T follicular helper cell (primary cell): ENCODE data around the gene TAP1.
"Not testable (repeated sequence)": the region's sequence is repeated elsewhere in the genome, so short reads cannot be mapped to it uniquely, and the experiment has no call there.

Experiments
- DNase-seq: peaks from one replicate; pipeline ENCODE4 v3.0.0-alpha.2; 2020; ENCODE audit warnings: low read depth
- total RNA-seq, 2 experiments: gene quantifications; one replicate each; lab custom pipeline; 2026; lab: John Stamatoyannopoulos, UW

The TAP1 gene, protein sequence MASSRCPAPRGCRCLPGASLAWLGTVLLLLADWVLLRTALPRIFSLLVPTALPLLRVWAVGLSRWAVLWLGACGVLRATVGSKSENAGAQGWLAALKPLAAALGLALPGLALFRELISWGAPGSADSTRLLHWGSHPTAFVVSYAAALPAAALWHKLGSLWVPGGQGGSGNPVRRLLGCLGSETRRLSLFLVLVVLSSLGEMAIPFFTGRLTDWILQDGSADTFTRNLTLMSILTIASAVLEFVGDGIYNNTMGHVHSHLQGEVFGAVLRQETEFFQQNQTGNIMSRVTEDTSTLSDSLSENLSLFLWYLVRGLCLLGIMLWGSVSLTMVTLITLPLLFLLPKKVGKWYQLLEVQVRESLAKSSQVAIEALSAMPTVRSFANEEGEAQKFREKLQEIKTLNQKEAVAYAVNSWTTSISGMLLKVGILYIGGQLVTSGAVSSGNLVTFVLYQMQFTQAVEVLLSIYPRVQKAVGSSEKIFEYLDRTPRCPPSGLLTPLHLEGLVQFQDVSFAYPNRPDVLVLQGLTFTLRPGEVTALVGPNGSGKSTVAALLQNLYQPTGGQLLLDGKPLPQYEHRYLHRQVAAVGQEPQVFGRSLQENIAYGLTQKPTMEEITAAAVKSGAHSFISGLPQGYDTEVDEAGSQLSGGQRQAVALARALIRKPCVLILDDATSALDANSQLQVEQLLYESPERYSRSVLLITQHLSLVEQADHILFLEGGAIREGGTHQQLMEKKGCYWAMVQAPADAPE
- 249 to 1,178 reads per million in 2 experiments for total RNA-seq

DNA sequence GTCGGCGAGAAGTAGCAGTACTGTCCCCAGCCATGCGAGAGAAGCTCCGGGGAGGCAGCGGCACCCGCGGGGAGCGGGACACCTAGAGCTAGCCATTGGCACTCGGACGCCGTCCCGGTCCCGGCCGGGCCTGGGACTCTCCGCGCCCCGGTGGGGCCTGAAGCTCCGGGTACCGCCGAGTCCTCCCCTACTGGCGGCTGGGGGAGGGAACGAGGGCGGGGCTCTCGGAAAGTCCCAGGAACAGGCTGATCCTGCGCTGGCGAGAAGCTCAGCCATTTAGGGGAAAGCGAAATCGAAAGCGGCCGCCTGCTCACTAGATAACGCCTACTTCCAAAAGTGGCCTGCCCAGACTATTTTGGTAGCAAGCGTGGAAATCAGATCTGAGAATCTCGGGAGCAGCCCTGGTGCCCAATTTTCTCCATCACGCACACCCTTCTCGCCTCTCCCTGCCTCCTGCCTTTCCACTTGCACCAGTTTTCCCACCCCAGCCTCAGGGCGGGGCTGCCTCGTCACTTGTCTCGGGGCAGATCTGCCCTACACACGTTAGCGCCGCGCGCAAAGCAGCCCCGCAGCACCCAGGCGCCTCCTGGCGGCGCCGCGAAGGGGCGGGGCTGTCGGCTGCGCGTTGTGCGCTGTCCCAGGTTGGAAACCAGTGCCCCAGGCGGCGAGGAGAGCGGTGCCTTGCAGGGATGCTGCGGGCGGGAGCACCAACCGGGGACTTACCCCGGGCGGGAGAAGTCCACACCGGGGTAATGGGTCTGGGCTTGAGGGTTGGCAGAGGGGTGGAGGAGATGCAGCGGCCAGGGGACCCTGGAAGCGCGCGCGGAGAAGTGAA is at the start of gene TAP1, which contains the start of gene PSMB9:
TAP1 (minus strand) TSS at position 164 of the 835 bp plus-strand sequence; CDS start at position 96, 68 bp downstream.
PSMB9 (plus strand) TSS at position 652 of the 835 bp plus-strand sequence; CDS start at position 690, 38 bp downstream.
- DNase-seq, result peak; percentile 92

DNA sequence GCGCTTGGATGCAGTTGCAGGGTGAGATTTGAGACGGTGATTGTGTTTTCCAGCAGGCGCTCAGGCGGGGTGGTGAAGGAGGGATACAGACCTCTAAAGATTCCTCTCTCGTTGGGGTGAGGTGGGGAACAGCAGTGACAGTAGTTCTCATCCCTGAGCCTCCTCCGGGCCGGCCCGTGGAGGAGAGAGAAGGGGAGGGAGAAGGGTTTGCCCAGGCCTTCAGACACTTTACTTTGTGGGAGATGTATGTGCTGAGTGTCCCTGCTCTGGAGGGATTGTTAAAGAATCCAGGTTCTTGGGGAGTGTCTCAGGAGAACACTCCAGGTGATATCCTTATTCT is 41.5 kb upstream of the TAP1 start:
- no peak for DNase-seq

DNA sequence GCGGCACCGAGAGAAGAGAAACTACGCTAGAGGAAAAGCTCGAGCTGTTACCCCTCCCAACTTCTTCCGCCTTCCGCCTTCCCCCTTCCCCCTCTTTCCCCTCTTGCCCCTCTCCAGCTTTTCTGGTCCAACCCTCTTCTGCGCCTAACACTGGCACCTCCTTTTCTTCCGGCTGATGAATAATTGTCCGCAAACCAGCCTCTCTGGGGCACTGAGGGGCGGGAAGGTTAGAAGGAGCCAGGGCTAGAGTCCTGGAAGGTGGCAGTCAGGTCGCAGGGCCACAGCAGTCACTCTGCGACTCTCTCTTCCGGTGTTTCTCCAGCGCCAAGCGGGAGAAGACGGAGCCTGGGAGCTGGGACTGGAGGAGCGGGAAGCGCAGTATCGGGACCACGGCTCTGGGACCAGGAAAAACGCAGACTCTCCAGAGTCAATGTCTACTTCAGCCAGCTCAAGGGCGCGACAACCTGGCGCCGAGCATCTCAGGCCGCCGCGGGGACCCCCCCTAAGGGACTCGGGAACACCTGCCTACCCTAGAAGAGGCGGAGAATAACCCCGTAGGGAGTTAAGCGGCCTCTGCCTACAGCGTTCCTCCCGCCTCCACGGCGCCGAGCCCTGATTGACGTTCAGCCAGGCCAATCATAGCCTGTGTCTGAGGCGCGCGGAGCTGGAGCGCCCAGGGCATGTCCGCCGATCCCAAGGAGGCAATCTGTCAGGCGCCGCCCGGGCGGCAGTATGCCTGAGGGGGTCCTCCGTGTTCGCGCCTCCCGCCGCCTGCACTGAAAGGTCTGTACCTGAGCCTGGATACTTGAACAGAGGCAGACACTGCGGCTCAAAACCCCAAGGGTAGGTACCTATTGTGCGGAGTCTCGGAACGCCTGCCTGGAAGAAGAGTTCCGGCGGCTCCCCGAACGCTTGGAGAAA is 40.8 kb upstream of the TAP1 start:
- peak; percentile 93 for DNase-seq

DNA sequence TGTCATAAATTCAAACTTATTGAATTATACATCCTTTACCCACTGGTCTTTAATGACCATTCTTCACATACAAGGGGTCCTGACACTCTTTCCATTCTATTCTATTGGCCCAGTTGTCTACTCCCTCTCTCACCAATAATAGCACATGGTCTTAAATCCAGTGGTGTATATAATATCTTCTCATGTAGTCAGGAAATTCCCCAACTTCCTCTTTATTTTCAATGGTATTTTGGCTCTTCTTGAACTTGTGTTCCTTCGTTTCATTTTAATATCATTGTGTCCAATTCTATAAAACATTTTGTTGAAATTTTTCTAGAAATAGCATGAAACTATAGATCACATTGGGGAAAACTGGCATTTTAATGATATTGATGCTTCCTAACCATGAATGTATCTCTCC is 37.3 kb upstream of the TAP1 start:
- DNase-seq, result no peak

DNA sequence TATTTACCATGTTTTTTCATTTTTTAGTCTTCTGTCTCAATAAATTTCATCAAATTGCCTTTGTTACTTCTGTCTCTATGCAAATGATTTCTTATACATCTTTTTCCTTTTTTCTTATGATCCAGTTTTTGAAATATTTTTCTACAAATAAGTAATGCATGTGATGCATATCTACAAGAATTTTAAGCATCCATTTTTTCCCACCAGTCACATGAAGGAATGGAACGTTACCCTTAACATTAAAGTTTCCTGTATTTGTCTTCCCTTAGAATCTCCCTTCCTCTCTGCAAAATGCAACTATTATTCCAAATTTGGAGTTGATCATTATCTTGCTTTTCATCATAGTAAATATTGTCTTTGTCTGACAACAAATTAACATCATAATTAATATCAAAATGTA is 36.0 kb upstream of the TAP1 start:
- DNase-seq, result no peak

DNA sequence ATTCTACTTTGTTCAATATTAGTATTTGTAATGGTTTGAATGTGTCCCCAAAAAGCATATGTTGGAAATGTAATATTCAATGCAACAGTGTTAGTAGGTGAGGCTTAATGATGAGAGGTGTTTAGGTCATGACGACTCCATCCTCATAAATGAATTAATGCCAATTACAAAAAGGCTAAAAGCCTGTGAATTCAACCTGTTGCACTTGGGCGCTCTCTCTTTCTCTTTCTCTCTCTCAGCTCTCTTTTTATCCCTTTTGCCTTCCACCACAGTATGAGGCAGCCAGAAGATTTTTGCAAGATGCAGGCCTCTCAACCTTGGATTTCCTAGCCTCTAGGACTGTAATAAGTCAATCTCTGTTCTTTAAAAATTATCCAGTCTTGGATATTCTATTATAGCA is 35.1 kb upstream of the TAP1 start:
- DNase-seq, result no peak

DNA sequence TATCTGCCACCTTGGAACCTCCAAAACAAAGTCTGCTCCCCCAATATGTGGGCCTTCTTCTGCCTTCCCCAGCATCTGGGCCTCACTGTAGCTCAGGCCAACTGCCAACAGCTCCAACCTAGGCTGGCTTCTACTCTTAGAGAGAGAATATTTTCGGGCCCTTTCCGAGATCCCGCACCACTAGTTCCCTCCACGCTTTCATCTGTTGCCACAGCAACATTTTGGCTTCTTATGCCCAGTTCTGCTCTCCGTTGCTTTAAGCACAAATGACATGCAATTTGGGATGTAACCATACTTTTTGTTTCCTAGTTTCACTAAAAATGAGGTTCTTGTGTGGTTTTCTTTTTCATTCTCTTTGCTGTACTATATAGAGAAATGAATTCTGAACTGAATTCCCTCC is 34.1 kb upstream of the TAP1 start:
- no peak for DNase-seq

DNA sequence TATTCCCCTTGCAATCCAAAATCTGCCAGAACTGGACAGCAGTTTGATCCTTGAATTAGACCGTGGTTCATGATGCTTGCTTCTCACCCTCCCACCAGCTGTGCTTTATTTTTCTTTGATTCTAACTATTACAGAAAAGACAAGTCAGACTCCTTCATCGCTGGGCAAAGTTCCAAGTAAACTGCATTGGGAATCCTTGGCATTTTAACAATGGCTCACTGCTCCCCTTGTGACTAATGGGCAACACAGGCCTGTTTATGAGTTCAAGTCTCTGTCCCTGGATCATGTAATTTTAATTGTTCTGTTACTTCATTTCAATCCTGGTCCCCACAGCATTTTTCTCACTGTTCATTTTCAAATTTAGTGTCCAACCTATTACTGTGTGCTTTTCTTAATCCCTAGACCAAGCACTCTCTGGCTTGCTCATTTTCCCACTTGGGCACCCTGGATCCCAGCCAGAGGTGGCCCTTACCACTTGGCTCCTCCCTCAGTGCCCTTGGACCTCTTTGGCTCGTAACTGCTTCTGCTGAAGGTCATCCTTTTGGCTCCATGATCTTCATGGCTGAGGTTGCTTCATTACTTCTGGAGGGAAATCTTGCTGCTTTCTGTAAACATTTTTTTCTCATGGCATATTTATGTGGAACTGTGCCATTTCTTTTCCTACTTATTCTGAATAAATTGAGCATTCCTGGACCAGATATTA is 33.3 kb upstream of the TAP1 start:
- no peak for DNase-seq

DNA sequence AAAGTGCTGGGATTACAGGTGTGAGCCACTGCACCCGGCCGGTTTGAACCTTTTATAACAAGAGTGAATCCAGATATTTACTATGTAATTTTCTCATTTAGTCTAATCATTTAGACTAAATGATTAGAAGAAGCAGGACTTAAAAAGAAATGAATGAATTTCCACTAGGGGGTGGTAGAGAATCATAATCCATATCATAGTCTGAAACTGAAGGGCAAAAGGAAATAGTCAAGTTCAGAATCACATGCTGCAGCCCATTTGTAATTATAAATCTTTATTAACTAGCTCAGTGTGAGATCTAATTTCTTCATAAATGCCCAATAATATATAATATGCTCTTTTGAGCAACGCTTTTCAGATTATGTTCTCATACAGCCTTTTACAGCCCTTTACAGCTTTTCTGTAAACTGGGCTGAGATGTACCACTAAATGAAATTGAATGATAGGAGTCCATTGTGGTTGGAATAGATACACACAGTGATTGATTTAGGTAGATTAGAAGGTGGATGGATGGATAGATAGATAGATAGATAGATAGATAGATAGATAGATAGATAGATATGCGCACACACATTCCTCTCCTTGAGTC is 32.3 kb upstream of the TAP1 start:
- DNase-seq, result no peak

DNA sequence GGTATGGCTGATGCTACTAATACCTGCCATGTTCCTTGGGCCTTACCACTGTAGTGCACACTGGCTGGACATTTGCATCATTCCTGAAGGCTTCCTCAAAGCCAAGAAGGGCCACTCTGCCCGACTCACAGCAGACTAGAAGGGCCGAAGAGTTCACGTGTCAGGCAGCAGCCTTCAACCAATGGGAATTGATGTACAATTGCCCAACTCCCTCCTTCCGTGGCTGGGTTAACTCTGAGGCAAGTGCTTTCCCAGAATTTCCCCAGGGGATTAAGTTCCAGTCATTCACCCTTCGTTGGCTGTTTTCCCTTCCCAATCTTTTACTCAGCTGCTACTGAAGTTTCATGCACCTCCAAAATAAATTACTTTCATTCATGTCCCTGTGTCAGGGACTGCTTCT is 30.3 kb upstream of the TAP1 start:
- no peak for DNase-seq

DNA sequence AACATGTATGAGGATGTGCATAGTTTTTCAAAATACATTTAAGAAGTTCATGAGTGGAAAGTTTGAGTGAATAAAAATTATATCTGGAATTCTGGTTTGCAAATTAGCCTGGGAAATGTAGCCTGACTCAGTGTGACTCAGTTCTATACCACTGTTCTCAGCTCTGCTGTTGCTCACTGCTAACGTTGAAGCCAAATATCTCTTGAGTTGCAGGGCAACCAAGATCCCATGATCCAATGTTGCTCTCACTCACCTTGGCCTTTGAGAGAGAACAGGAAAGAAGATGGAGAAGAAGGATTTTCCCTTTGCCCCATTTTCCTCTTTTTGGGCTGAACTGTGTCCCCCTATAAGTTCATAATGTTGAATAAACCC is 29.4 kb upstream of the TAP1 start:
- no peak for DNase-seq

DNA sequence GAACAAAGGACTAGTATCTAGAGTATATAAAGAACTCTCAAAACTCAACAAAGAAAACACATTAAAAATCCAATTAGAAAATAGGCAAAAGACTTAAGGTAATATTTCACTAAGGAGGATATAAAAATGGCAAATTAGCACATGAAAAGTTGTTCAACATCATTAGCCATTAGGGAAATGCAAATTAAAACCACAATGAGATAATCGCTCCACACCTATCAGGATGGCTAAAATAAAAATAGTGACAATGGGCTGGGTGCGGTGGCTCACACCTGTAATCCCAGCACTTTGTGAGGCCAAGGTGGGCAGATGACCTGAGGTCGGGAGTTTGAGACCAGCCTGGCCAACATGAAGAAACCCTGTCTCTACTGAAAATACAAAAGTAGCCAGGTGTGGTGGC is 27.5 kb upstream of the TAP1 start:
- not testable (repeated sequence) for DNase-seq

DNA sequence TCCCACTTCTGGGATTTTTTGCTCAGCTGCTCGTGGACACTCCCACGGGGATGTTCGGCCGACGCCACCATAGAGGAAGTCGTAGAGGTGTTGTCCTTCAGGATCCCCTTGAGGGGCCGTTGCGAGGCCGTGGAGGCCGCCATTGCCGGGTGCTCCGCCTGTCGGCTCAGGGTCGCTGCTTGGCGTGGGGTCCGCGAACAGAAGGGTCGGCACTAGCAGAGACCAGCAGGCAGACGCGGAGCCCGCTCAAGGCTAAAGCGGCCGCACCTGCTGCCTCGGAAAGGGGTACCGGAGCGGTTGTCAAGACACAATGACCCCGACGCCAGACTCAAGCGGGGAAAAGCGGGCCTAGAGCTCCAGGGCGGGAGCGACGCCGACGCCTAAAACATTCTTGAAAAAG is 26.2 kb upstream of the TAP1 start:
- DNase-seq, result no peak

DNA sequence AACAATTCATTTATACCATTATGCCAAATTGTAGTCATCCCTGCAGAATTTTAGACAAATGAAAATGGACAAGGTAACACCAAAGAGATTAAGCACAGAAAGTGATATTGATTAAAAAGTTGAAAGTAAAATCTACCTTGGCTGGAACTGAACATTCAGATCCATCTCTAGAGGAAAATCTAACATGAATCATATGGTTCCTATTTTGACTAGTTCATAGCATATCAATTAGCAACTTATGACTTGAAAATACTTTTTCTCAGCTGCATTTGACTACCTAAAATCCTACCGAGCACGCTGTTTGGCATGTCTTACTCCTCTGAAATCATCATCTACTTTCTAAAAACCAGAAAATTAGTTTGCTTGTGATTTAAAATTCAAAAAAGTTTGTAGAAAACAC is 23.1 kb upstream of the TAP1 start:
- DNase-seq, result no peak

DNA sequence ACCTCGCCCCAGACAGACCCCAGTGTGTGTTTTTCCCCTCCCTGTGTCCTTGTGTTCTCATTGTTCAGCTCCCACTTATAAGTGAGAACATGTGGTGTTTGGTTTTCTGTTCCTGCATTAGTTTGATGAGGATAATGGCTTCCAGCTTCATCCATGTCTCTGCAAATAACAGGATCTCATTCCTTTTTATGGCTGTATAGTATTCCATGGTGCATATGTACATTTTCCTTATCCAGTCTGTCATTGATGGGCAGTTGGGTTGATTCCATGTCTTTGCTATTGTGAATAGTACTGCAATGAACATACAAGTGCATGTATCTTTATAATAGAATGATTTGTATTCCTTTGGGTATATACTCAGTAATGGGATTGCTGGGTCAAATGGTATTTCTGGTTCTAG is 20.4 kb upstream of the TAP1 start:
- DNase-seq, result not testable (repeated sequence)

DNA sequence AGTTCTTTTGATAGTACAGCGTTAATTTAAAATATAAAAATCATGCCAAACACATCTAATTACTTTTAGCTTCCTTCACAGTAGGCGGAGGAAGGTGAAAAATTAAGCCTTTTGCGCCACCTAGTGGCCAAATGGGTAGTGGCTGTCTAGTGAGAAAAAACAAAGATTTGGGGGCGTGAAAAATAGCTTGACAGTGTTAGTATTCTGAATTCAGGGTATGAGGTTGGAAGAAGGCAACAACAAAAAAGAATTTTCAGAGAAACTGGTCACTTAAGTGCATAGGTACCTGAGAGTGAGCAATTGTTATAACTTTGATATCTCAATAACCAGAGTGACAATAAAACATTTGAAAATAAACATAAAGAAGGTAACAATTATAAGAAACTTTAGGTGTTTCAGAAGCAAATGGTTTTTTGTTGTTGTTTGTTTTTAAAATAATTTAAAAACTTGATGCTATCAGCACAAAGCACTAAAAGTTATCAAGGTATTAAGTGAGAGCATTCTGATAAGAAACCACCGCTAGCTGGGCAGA is 14.8 kb upstream of the TAP1 start:
- peak; percentile 80 for DNase-seq

DNA sequence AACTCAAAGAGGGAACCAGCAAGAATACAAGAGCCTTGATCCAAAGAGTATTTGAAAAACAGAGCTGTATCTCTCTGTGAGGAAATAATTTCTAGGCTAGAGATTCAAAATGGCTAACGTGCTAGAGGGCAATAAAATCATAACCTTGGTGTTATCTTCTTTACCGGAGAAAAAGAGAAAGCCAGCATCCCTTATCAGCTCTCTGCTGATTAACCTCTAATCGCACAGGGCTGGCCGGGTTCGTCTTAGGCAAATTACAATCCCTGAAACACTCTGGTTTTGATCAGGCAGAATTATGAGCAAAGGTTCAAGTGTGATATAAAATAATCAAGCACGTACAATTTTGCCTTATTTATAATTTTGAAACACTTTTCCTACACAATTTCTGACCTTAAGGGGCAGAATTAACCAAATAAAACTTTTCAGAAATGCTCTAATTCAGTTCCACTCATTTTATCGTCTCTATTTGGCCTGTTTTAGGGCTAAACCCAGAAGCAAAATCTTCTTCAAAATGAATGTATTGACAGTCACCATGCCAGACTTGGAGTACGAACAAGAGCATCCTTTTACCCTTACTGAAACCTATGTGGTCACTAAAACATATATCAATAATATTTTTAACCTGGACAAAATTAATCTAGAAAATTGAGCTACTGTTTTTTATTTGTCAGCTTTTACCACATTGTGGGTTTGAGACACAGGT is 14.2 kb upstream of the TAP1 start:
- no peak for DNase-seq

DNA sequence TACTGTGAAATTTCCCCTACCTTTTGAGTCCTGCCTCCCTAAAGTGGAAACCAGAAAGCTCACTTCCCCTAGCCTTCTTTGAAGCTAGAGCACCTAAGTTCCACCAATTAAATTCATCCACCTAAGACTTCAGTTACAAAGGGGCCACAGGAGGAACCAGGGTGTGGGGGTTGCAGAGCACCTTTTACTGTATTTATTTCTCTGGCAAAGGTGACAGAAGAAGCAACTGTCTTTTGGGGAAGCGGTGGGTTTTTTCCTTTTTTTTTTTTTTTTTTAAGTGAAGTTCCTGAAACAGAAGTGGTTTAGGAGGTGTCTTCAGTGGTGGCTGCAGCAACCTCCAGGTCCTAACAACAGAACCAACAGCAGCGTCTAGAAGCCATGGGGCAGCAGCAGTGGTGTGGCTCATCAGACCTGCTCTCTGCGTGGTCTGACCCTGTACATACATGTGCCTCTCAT is 13.5 kb upstream of the TAP1 start:
- DNase-seq, result no peak

DNA sequence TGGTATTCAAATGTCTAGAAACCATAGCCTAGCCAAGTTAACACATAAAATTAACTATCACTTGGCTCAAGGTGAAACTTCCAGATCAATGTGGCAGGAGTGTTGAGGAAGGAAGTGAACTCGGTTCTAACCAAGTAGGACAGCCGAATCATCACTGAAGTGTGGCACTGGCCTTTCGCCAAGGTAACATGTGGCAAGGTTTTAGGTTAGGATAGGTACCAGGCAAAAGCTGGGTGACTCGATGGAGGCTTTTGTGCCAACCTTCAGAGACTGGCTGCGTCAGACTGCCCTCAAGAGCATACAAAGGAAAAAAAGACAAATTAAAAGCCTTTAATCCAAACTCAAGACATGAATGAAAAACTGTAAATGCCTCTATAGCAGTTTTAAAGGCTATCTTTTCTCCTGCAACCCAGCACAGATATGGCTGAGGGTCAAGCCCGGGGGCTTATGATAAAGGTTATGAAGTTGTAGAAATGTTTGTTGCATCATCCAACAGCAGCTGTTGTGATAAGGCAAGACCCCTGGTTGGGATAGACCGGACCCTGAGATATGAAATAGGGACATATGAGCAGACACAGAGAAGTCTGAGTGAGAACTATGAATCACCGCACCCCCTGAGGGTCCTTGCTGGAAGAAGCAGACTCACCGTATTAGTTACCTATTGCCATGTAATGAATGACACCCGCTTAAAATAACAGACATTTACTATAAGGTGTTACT is 12.4 kb upstream of the TAP1 start:
- no peak for DNase-seq
